Natural killer cell (primary cell): Measurements from ENCODE around the gene ABHD6. TPM values are rescaled to one million over a fixed set of nuclear protein-coding genes. Genes with fewer than 3 reads are reported as not detected.
"Not testable (repeated sequence)": the region's sequence is repeated elsewhere in the genome, so short reads cannot be mapped to it uniquely, and the experiment has no call there.

Experiments
- ATAC-seq, 3 donors: fragments of 150-1000 bp in 2 of 3; fragments of 200-7000 bp in 1 of 3; cut with Tn5 transposase; 1 replicate in 1 of 3; 2 replicates in 2 of 3; pipeline ENCODE4 v1.10.0; 2021; ENCODE audit warnings: mild to moderate bottlenecking in 2 of 3, moderate library complexity in 2 of 3
- DNase-seq, 2 donors: peaks; one replicate each; pipeline versions ENCODE4 v3.0.0 to v3.0.0-alpha.2; 2013 to 2021; ENCODE audit warnings: mixed read lengths in 1 of 2
- H3K27ac ChIP-seq: one replicate; pipeline ENCODE4 v1.5.1; 2013; ENCODE audit warnings: mild to moderate bottlenecking, low read length
- H3K27me3 ChIP-seq: one replicate; pipeline ENCODE4 v1.6.1; 2013; ENCODE audit warnings: low read length; ENCODE audit not compliant: control insufficient read depth, insufficient read depth
- H3K36me3 ChIP-seq: one replicate; pipeline ENCODE4 v1.6.1; 2013; ENCODE audit warnings: low read length; ENCODE audit not compliant: control insufficient read depth, insufficient read depth
- H3K4me1 ChIP-seq: one replicate; pipeline ENCODE4 v1.6.1; 2013; ENCODE audit warnings: low read length; ENCODE audit not compliant: control insufficient read depth, insufficient read depth
- H3K4me3 ChIP-seq: one replicate; pipeline ENCODE4 v1.5.1; 2013; ENCODE audit warnings: low read length
- H3K9me3 ChIP-seq: one replicate; pipeline ENCODE4 v1.6.1; 2013; ENCODE audit warnings: low read length; ENCODE audit not compliant: control insufficient read depth, insufficient read depth
- H3K27ac Mint-ChIP-seq, 2 donors: one replicate each; pipeline ENCODE4 v1.8.0; 2022; ENCODE audit warnings: mild to moderate bottlenecking in 2 of 2, mixed read lengths in 2 of 2, moderate library complexity in 1 of 2
- H3K27me3 Mint-ChIP-seq, 2 donors: one replicate each; pipeline ENCODE4 v1.8.0; 2022; ENCODE audit warnings: low read depth in 2 of 2, mixed read lengths in 2 of 2
- H3K36me3 Mint-ChIP-seq: one replicate; pipeline ENCODE4 v1.8.0; 2022; ENCODE audit warnings: mixed read lengths
- H3K4me1 Mint-ChIP-seq, 2 donors: one replicate each; pipeline ENCODE4 v1.8.0; 2022; ENCODE audit warnings: mixed read lengths in 2 of 2
- H3K4me3 Mint-ChIP-seq: one replicate; pipeline ENCODE4 v1.8.0; 2022; ENCODE audit warnings: mild to moderate bottlenecking, moderate library complexity, mixed read lengths
- H3K9me3 Mint-ChIP-seq, 2 donors: one replicate each; pipeline ENCODE4 v1.8.0; 2022; ENCODE audit warnings: mixed read lengths in 2 of 2
- WGBS: methylation state at CpG from one replicate; pipeline ENCODE4 v1.1.7; 2013; ENCODE audit warnings: missing lambda C conversion rate; ENCODE audit not compliant: insufficient coverage; 5-methylcytosine and 5-hydroxymethylcytosine counted together
- intact Hi-C: fragments of 100-400 bp; cut with micrococcal nuclease; formaldehyde crosslinking; loops from one replicate; pipeline ENCODE4 v1.14.2; 2022
- total RNA-seq, 4 donors: library from RNA; stranded (reverse); fragments of 120-200 nt in 1 of 4; gene quantifications; one replicate each; pipeline versions ENCODE4 v1.2.3 to v1.2.4, GENCODE V29; 2013 to 2022
- TF ChIP-seq, protein P1 (sequence below): fragments of 200-600 bp; IDR thresholded peaks from one replicate; pipeline ENCODE4 v1.8.0; 2022; ENCODE audit warnings: antibody characterized with exemption

ABHD6 gene
- total RNA-seq, 3 donors from 2014 or later (not counting 1 experiment from before 2014, with no cell fraction given) = 5.0 to 10.6 (median 9.3) TPM

DNA sequence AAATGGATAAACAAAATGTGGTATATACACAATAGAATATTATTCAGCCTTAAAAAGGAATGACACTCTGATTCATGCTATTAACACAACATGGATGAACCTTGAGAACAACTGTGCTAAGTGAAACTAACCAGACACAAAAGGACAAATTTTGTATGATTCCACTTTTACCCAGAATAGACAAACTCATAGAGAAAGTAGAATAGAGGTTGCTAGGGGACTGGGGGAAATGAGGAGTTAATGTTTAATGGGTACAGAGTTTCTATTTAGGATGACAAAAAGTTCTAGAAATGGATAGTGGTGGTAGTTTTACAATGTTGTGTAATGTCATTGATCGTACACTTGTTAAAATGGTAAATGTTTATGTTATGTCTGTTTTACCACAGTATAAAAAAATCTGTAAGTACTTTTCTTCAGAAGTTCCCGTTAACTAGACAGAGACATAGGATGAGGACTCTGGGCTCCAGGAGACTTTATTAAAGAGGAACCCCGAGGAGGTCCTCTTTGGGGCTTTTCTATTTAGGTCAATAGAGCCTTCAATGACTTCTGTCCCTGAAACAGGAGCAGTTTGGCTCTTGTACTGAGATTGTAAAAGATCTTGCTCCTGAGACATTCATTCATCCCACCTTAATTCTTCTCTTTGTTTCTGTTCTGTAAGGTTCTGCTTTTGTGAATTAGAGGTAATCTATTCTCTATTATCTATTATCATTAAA is 24.5 kb downstream of the ABHD6 start:
- ATAC-seq = no peak
- peaks cover 4% of the 10 kb centered on the region for H3K36me3 Mint-ChIP-seq

DNA sequence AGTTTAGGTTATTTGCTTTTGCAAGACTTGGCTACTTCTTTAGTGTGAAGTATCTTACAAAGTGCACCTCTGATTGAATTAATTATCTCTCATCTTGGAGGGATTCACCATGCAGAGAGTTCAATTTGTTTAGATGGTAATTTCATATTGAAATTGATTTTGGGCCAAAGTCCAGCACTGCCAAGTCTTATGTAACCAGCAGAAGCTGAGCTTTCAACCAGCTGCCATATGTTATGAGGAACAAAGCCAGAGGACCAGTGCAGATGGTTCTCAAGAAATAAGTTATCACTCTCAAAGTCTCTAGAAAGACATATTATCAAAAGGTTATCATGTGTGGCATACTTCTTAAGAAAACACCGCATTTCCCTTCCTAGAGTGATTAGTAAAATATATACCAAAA is 29.0 kb downstream of the ABHD6 start:
- no CpG with 5 or more reads among the region's 1 CpG for WGBS
- no peak for ATAC-seq

More for the DNA sequence above, 24.5 kb downstream of the ABHD6 start:
- H3K4me1 ChIP-seq = no peaks in the 10 kb centered on the region
- no peak overlapping the region for H3K4me3 ChIP-seq
- WGBS = 95% methylated on average over 3 of the region's 3 CpGs
- no peak overlapping the region for H3K27ac ChIP-seq
- Mint-ChIP-seq H3K27ac (no peak overlapping the region), H3K9me3 (no peaks in the 10 kb centered on the region), H3K4me1 (no peaks in the 10 kb centered on the region), H3K4me3 (no peak overlapping the region), H3K27me3 (no peaks in the 10 kb centered on the region)
- TF ChIP-seq, protein P1, sequence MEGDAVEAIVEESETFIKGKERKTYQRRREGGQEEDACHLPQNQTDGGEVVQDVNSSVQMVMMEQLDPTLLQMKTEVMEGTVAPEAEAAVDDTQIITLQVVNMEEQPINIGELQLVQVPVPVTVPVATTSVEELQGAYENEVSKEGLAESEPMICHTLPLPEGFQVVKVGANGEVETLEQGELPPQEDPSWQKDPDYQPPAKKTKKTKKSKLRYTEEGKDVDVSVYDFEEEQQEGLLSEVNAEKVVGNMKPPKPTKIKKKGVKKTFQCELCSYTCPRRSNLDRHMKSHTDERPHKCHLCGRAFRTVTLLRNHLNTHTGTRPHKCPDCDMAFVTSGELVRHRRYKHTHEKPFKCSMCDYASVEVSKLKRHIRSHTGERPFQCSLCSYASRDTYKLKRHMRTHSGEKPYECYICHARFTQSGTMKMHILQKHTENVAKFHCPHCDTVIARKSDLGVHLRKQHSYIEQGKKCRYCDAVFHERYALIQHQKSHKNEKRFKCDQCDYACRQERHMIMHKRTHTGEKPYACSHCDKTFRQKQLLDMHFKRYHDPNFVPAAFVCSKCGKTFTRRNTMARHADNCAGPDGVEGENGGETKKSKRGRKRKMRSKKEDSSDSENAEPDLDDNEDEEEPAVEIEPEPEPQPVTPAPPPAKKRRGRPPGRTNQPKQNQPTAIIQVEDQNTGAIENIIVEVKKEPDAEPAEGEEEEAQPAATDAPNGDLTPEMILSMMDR = no peak
- intact Hi-C loops = no loop called here
- no peaks in the 10 kb centered on the region for H3K9me3 ChIP-seq
- H3K36me3 ChIP-seq = peaks cover 7% of the 10 kb centered on the region
- DNase-seq = no peak
- no peaks in the 10 kb centered on the region for H3K27me3 ChIP-seq

DNA sequence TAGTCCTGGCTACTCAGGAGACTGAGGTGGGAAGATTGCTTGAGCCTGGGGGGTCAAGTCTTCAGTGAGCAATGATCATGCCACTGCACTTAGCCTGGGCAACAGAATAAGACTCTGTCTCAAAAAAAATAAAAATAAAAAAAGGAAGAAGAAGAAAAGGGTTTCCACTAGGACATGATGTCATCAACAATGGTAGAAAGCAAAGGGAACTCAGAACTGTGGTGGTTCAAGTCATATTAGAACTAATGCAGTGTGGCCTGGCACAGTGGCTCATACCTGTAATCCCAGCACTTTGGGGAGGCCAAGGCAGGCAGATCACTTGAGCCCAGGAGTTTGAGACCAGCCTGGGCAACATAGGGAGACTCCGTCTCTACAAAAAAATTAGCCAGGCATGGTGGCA is 30.0 kb downstream of the ABHD6 start:
- H3K4me3 ChIP-seq, H3K27me3 Mint-ChIP-seq, H3K4me1 ChIP-seq, H3K36me3 ChIP-seq, H3K27me3 ChIP-seq, H3K4me3 Mint-ChIP-seq, H3K27ac ChIP-seq, H3K9me3 Mint-ChIP-seq, intact Hi-C loops, H3K27ac Mint-ChIP-seq, H3K9me3 ChIP-seq, ATAC-seq, DNase-seq, H3K36me3 Mint-ChIP-seq, H3K4me1 Mint-ChIP-seq: not testable (repeated sequence)
- 100% methylated on average over 1 of the region's 1 CpG for WGBS

More for the DNA sequence above, 29.0 kb downstream of the ABHD6 start:
- Histone ChIP-seq H3K27me3 (no peaks in the 10 kb centered on the region), H3K9me3 (no peaks in the 10 kb centered on the region), H3K36me3 (peaks cover 9% of the 10 kb centered on the region), H3K27ac (no peak overlapping the region), H3K4me3 (no peak overlapping the region), H3K4me1 (no peaks in the 10 kb centered on the region)
- Mint-ChIP-seq H3K9me3 (no peaks in the 10 kb centered on the region), H3K27me3 (no peaks in the 10 kb centered on the region), H3K36me3 (no peaks in the 10 kb centered on the region), H3K27ac (no peak overlapping the region), H3K4me1 (no peaks in the 10 kb centered on the region), H3K4me3 (no peak overlapping the region)
- intact Hi-C loops = no loop called here
- TF ChIP-seq, protein P1 = no peak
- no peak for DNase-seq

DNA sequence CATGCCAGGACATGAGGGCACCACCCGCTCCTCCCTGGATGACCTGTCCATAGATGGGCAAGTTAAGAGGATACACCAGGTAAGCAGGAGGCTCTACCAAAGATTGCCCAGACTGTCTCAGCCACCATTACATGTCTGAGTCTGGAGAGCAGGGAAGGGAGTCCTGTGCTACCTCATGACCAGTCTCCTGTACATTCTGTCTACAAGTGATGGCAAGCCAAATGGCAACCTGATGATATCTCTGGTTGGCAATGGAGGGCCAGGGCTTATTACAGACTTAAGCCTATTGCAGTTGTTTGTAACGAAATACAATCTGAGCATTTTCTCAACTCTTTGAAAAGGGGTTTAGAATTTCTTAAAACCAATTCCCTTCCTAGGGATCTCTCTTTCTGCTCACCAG is 31.8 kb downstream of the ABHD6 start:
- TF ChIP-seq, protein P1 = no peak
- intact Hi-C loops = no loop called here
- H3K27ac Mint-ChIP-seq = no peak overlapping the region
- Histone ChIP-seq H3K9me3 (no peaks in the 10 kb centered on the region), H3K27ac (no peak overlapping the region), H3K36me3 (peaks cover 9% of the 10 kb centered on the region), H3K4me3 (no peak overlapping the region), H3K27me3 (no peaks in the 10 kb centered on the region), H3K4me1 (no peaks in the 10 kb centered on the region)
- no peaks in the 10 kb centered on the region for H3K27me3 Mint-ChIP-seq
- DNase-seq = no peak
- H3K9me3 Mint-ChIP-seq = no peaks in the 10 kb centered on the region
- no peaks in the 10 kb centered on the region for H3K4me1 Mint-ChIP-seq
- no peak overlapping the region for H3K4me3 Mint-ChIP-seq
- ATAC-seq = no peak
- H3K36me3 Mint-ChIP-seq = no peaks in the 10 kb centered on the region
- 97% methylated on average over 2 of the region's 2 CpGs for WGBS
